GM12801 (cell line): ENCODE measurements around the gene NOC4L.

Experiments
- TF ChIP-seq, protein P1 (sequence below): IDR thresholded peaks from one replicate; pipeline ENCODE4 v1.5.1; 2011; ENCODE audit warnings: control low read depth; ENCODE audit not compliant: insufficient read length; ENCODE audit errors: extremely low read depth

NOC4L gene

DNA sequence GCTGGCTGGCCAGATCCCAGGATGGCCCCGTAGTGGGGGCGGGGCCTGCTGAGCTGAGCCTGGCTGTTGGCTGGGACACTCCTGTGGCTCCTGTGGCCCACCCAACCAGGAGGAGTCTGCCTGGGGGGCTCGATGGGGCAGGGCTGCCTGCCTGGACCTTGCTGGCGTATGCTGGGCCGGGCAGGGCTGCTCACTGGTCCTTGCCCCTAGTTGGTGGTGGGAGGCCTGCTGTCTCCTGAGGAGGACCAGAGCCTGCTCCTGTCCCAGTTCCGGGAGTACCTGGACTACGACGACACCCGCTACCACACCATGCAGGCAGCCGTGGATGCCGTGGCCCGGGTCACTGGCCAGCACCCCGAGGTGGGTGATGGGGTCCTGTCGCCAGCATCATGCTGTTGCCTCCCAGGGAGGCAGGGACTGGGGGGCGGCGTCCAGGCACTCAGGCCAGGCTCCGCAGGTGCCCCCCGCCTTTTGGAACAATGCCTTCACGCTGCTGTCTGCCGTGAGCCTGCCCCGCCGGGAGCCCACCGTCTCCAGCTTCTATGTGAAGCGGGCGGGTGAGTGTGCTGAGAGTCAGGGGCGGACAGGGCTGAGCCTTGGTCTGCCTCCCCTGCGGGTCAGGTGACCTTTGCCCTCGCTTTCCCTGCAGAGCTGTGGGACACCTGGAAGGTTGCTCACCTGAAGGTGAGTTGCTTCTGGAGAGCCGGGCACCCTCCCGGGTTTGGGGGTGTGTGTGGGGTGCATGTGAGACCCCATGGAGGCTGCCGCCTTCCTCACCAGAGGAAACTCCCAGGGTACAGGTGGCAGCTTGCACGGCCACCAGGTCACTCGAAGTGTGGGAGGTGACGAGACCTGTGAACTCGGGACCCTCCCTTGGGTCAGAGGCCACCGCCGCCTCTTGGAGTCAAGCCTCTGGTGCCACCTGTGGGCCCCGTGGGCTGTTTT, 3.4 kb downstream of the NOC4L start:
- TF ChIP-seq, protein P1, sequence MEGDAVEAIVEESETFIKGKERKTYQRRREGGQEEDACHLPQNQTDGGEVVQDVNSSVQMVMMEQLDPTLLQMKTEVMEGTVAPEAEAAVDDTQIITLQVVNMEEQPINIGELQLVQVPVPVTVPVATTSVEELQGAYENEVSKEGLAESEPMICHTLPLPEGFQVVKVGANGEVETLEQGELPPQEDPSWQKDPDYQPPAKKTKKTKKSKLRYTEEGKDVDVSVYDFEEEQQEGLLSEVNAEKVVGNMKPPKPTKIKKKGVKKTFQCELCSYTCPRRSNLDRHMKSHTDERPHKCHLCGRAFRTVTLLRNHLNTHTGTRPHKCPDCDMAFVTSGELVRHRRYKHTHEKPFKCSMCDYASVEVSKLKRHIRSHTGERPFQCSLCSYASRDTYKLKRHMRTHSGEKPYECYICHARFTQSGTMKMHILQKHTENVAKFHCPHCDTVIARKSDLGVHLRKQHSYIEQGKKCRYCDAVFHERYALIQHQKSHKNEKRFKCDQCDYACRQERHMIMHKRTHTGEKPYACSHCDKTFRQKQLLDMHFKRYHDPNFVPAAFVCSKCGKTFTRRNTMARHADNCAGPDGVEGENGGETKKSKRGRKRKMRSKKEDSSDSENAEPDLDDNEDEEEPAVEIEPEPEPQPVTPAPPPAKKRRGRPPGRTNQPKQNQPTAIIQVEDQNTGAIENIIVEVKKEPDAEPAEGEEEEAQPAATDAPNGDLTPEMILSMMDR: no peak

DNA sequence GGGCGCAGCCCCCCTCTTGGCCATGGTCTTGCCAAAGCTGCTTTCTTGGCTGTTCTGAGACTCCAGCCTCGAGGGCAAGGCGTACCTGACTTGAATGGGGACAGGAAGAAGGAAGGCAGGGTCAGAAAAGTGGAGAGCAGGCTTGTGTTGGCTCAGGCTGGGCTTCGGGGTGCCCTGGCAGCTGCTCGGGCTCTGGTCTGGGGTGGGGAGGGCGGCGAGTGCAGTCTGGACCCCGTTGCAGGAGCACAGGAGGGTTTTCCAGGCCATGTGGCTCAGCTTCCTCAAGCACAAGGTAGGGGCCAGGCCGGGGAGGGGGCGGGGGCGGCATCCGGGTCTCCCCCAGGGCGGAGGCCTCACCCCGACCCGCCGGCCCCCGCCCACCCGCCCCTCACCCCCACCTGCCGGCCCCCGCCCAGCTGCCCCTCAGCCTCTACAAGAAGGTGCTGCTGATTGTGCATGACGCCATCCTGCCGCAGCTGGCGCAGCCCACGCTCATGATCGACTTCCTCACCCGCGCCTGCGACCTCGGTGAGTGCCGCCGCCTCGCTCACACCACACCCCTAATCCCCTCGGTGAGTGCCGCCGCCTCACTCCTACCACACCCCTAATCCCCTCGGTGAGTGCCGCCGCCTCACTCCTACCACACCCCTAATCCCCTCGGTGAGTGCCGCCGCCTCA, 4.2 kb downstream of the NOC4L start:
- TF ChIP-seq, protein P1: no peak

DNA sequence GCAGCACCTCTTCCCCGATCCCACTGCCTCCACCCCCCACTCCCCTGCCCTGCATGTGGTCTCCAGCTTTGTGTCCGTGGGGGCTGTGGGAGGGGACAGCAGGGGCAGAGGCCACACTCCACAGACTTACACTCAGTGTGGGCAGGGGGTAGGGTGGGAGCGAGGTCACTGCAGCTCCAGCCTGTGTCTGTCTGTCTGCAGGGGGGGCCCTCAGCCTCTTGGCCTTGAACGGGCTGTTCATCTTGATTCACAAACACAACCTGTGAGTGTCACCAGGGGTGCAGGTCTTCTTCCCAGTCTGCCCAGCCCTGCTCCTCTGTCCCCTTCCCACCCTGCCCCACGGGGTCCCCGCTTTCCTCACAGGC, 6.5 kb downstream of the NOC4L start:
- TF ChIP-seq, protein P1: no peak

DNA sequence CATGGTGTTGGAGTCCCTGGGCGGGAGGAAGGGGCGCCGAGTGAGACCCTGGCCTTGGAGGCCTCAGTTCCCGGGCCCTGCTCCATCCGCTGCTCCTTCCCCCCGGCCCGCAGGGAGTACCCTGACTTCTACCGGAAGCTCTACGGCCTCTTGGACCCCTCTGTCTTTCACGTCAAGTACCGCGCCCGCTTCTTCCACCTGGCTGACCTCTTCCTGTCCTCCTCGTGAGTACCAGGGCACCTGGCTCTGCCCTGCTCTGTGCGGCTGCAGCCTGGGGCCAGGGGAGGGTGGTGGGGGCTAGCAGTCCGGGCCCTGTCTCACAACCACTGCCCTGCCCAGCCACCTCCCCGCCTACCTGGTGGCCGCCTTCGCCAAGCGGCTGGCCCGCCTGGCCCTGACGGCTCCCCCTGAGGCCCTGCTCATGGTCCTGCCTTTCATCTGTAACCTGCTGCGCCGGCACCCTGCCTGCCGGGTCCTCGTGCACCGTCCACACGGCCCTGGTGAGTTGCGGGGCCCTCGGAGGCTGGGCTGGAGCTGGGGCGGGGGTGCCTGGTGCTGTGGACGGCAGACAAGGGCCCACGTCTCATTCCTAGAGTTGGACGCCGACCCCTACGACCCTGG, 7.0 kb downstream of the NOC4L start:
- TF ChIP-seq, protein P1: no peak

DNA sequence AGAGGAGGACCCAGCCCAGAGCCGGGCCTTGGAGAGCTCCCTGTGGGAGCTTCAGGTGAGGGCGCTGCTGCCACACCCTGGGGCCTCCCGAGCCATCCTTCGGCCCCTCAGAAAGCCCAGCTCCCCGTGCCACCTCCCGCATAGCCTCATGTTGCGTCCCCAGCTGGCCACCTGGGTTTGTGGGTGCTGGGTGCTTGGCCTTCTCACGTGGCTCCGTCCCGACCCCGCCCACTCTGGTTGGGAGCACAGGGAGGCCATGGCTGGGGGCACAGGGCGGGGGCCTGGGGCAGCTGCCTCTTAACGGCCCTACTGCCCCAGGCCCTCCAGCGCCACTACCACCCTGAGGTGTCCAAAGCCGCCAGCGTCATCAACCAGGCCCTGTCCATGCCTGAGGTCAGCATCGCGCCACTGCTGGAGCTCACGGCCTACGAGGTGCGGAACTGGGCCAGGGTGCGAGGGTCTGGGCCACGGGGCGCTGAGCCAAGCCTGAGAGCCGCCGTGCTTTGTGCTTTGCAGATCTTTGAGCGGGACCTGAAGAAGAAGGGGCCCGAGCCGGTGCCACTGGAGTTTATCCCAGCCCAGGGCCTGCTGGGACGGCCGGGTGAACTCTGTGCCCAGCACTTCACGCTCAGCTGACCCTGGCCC, 7.6 kb downstream of the NOC4L start:
- TF ChIP-seq, protein P1: no peak

DNA sequence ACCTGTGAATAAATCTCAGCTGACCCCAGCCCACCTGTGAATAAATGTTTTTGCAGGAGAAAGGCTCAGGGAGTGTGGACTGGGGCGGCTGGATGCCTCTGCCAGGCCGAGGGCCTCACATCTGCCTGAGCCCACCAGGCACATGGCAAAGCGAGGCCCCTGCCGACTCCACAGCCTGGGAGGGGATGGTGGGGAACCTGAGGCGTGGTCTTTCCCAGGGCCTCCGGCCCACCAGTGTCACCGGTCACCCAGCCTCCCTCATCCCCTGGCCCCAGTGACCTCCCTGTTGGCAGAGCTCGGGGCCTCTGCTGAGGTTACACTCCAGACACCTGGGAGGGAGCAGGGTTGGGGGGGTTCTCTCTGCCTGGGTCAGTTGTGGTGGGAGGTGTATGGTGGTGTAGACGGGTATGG, 8.2 kb downstream of the NOC4L start:
- TF ChIP-seq, protein P1: no peak

DNA sequence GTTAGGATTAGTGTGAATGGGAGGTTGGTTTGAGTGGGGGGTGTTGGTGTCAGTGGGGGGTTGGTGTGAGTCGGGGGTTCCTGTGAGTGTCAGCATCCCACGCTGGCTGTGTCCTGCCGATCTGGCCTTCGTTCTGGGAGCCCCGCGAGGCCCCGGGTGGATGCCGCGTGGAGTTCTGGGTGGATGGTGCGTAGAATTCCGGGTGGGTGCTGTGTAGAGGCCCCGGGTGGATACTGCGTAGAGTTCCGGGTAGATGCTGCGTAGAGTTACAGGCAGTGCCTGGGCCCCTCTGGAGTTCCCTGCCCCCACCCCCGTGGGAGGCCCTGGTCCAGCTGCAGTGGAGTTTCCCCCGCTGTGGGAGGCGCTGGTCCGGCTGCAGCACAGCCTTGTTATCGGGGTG, 8.7 kb downstream of the NOC4L start:
- TF ChIP-seq, protein P1: no peak
